WTC11 (cell line): ENCODE results near the gene OCA2.

Source experiments
- ESRRA ChIP-seq: sonication (generic); formaldehyde crosslinking; IDR thresholded peaks from 2 replicates; pipeline ENCODE4 v1.8.1; 2022; ENCODE audit warnings: mild to moderate bottlenecking, missing genetic modification reagents, borderline replicate concordance
- GABPB1 ChIP-seq: sonication (generic); formaldehyde crosslinking; IDR thresholded peaks from 2 replicates; pipeline ENCODE4 v1.8.1; 2023; ENCODE audit warnings: mild to moderate bottlenecking, missing genetic modification reagents
- NR1H2 ChIP-seq: sonication (generic); formaldehyde crosslinking; IDR thresholded peaks from 2 replicates; pipeline ENCODE4 v1.9.0; 2021; ENCODE audit warnings: mild to moderate bottlenecking, moderate library complexity, missing genetic modification reagents
- NR2C2 ChIP-seq: sonication (generic); formaldehyde crosslinking; IDR thresholded peaks from 2 replicates; pipeline ENCODE4 v1.8.0; 2022; ENCODE audit warnings: mild to moderate bottlenecking, missing genetic modification reagents
- TEAD4 ChIP-seq: sonication (generic); formaldehyde crosslinking; IDR thresholded peaks from 2 replicates; pipeline ENCODE4 v1.8.0; 2022; ENCODE audit warnings: mild to moderate bottlenecking, missing genetic modification reagents
- TF ChIP-seq, protein P1 (sequence below): fragments of 200-600 bp; IDR thresholded peaks from 2 replicates; pipeline ENCODE4 v1.8.0; 2022; ENCODE audit warnings: antibody characterized with exemption
- TF ChIP-seq, protein P2 (sequence below): sonication (generic); formaldehyde crosslinking; IDR thresholded peaks from 2 replicates; pipeline ENCODE4 v1.8.0; 2022; ENCODE audit warnings: missing genetic modification reagents

DNA sequence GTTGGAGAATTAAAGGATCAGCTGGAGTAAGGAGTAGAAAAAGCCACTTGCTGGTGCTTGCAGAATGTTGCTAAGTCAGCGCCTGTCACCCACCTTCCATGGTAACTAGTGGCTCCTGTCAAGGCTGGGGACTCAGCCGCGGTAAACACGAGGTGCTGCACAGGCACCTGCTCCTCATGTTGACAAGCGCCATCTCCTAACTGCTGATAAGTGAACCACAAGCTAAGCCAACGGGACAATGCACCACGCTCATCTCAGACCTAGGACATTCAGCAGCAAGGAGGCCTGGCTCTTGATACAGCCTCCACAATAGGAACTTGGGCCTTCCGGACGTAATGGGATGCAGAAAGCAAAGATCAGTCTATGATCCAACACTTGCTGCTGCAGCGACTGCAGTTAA, 264.4 kb downstream of the OCA2 start:
- no peak for TF ChIP-seq NR1H2 (CRISPR knock-in tag)
- TF ChIP-seq, protein P1, sequence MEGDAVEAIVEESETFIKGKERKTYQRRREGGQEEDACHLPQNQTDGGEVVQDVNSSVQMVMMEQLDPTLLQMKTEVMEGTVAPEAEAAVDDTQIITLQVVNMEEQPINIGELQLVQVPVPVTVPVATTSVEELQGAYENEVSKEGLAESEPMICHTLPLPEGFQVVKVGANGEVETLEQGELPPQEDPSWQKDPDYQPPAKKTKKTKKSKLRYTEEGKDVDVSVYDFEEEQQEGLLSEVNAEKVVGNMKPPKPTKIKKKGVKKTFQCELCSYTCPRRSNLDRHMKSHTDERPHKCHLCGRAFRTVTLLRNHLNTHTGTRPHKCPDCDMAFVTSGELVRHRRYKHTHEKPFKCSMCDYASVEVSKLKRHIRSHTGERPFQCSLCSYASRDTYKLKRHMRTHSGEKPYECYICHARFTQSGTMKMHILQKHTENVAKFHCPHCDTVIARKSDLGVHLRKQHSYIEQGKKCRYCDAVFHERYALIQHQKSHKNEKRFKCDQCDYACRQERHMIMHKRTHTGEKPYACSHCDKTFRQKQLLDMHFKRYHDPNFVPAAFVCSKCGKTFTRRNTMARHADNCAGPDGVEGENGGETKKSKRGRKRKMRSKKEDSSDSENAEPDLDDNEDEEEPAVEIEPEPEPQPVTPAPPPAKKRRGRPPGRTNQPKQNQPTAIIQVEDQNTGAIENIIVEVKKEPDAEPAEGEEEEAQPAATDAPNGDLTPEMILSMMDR: no peak
- no peak for TF ChIP-seq TEAD4 (CRISPR knock-in tag)
- no peak for TF ChIP-seq GABPB1 (CRISPR knock-in tag)
- TF ChIP-seq ESRRA (CRISPR knock-in tag): no peak
- TF ChIP-seq, protein P2, sequence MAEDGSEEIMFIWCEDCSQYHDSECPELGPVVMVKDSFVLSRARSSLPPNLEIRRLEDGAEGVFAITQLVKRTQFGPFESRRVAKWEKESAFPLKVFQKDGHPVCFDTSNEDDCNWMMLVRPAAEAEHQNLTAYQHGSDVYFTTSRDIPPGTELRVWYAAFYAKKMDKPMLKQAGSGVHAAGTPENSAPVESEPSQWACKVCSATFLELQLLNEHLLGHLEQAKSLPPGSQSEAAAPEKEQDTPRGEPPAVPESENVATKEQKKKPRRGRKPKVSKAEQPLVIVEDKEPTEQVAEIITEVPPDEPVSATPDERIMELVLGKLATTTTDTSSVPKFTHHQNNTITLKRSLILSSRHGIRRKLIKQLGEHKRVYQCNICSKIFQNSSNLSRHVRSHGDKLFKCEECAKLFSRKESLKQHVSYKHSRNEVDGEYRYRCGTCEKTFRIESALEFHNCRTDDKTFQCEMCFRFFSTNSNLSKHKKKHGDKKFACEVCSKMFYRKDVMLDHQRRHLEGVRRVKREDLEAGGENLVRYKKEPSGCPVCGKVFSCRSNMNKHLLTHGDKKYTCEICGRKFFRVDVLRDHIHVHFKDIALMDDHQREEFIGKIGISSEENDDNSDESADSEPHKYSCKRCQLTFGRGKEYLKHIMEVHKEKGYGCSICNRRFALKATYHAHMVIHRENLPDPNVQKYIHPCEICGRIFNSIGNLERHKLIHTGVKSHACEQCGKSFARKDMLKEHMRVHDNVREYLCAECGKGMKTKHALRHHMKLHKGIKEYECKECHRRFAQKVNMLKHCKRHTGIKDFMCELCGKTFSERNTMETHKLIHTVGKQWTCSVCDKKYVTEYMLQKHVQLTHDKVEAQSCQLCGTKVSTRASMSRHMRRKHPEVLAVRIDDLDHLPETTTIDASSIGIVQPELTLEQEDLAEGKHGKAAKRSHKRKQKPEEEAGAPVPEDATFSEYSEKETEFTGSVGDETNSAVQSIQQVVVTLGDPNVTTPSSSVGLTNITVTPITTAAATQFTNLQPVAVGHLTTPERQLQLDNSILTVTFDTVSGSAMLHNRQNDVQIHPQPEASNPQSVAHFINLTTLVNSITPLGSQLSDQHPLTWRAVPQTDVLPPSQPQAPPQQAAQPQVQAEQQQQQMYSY (CRISPR knock-in tag): no peak
- TF ChIP-seq NR2C2 (CRISPR knock-in tag): no peak
